Keratinocyte (primary cell): ENCODE results near the gene PPM1H. TPM values are rescaled to one million over a fixed set of nuclear protein-coding genes. Genes with fewer than 3 reads are reported as not detected.

Experiments
- DNase-seq: peaks from one replicate; pipeline ENCODE4 v3.0.0-alpha.2; 2011; ENCODE audit warnings: low read depth, missing footprints, low spot score
- FAIRE-seq: peaks from 2 replicates; lab custom pipeline; 2011; peaks lifted over from hg19 to GRCh38; lab: Jason Lieb, UNC
- H2AFZ ChIP-seq: 2 replicates; pipeline ENCODE4 v1.6.0; 2012; ENCODE audit warnings: low read length, control low read depth, inconsistent platforms; ENCODE audit not compliant: control insufficient read depth
- H3K27ac ChIP-seq: 2 replicates; pipeline ENCODE4 v1.5.1; 2011; ENCODE audit warnings: low read length; ENCODE audit not compliant: control insufficient read depth, insufficient read depth
- H3K27me3 ChIP-seq: 3 replicates; pipeline ENCODE4 v1.6.0; 2011; ENCODE audit warnings: low read length; ENCODE audit not compliant: control insufficient read depth, insufficient read depth; ENCODE audit errors: extremely low read depth
- H3K36me3 ChIP-seq, 2 experiments: 2 replicates in 1 of 2; 3 replicates in 1 of 2; pipeline ENCODE4 v1.5.1; 2011; ENCODE audit warnings: low read length in 2 of 2, mild to moderate bottlenecking in 1 of 2; ENCODE audit not compliant: control insufficient read depth in 2 of 2, insufficient read depth in 2 of 2; ENCODE audit errors: extremely low read depth in 1 of 2
- H3K4me1 ChIP-seq: 3 replicates; pipeline ENCODE4 v1.5.1; 2011; ENCODE audit warnings: low read length; ENCODE audit not compliant: control insufficient read depth, insufficient read depth; ENCODE audit errors: extremely low read depth
- H3K4me2 ChIP-seq: 3 replicates; pipeline ENCODE4 v1.6.0; 2011; ENCODE audit warnings: low read depth, low read length; ENCODE audit not compliant: control insufficient read depth, insufficient read depth; ENCODE audit errors: extremely low read depth
- H3K4me3 ChIP-seq, 3 experiments: fragments of 200-600 bp in 1 of 3; sonication (generic) in 1 of 3; 2 replicates in 2 of 3; 3 replicates in 1 of 3; pipeline ENCODE4 v1.5.1; 2011 to 2016; ENCODE audit warnings: low read length in 3 of 3, mild to moderate bottlenecking in 3 of 3, control low read depth in 2 of 3, inconsistent platforms in 1 of 3, low read depth in 1 of 3, mixed read lengths in 1 of 3, mixed run types in 1 of 3, moderate library complexity in 1 of 3; ENCODE audit not compliant: control insufficient read depth in 2 of 3, insufficient read depth in 2 of 3; ENCODE audit errors: extremely low read depth in 1 of 3
- H3K79me2 ChIP-seq: 2 replicates; pipeline ENCODE4 v1.6.0; 2012; ENCODE audit warnings: low read length; ENCODE audit not compliant: control insufficient read depth, insufficient read depth
- H3K9ac ChIP-seq: 3 replicates; pipeline ENCODE4 v1.6.0; 2011; ENCODE audit warnings: low read length; ENCODE audit not compliant: control insufficient read depth, insufficient read depth; ENCODE audit errors: extremely low read depth
- H3K9me1 ChIP-seq: 3 replicates; pipeline ENCODE4 v1.6.0; 2011; ENCODE audit warnings: low read length; ENCODE audit not compliant: control insufficient read depth, insufficient read depth; ENCODE audit errors: extremely low read depth
- H3K9me3 ChIP-seq: 2 replicates; pipeline ENCODE4 v1.5.1; 2012; ENCODE audit warnings: low read depth, low read length; ENCODE audit not compliant: control insufficient read depth
- H4K20me1 ChIP-seq: 3 replicates; pipeline ENCODE4 v1.6.0; 2011; ENCODE audit warnings: low read length; ENCODE audit not compliant: control insufficient read depth, insufficient read depth; ENCODE audit errors: extremely low read depth
- CTCF ChIP-seq, 3 experiments: IDR thresholded peaks in 1 of 3; conservative IDR thresholded peaks in 1 of 3; optimal IDR thresholded peaks in 1 of 3; 2 replicates in 2 of 3; 3 replicates in 1 of 3; pipeline versions ENCODE3 to v1.5.1; 2011; ENCODE audit warnings: low read length in 3 of 3, mild to moderate bottlenecking in 3 of 3, moderate library complexity in 2 of 3, control low read depth in 1 of 3, inconsistent platforms in 1 of 3; ENCODE audit not compliant: insufficient read depth in 2 of 3; ENCODE audit errors: extremely low read depth in 1 of 3
- EZH2 ChIP-seq: IDR thresholded peaks from one replicate; pipeline ENCODE4 v1.6.1; 2012; ENCODE audit warnings: inconsistent platforms, mild to moderate bottlenecking, low read length, moderate library complexity
- dilution Hi-C: fragments of 300-500 bp; cut with MboI; formaldehyde crosslinking; loops from one replicate; pipeline ENCODE4 v1.7.0; 2020; ENCODE audit warnings: low sequenced_read_pairs; ENCODE audit not compliant: extremely low pct_ligation_motif_present
- polyA plus RNA-seq, 5 experiments: library from polyadenylated mRNA; depleted of rRNA in 3 of 5; stranded (reverse) in 3 of 5; stranded (forward) in 1 of 5; unstranded in 1 of 5; fragments of >200 nt; gene quantifications; 1 replicate in 1 of 5; 2 replicates in 3 of 5; 3 replicates in 1 of 5; pipeline versions ENCODE4 v1.2.1 to v1.2.3, GENCODE V29; 2011 to 2012; ENCODE audit warnings: missing spikeins in 2 of 5, low read depth in 1 of 5, low replicate concordance in 1 of 5

Gene PPM1H
- polyA plus RNA-seq, 1 donor (not counting 4 experiments of a cell fraction or from before 2014, with no cell fraction given) = 0.09 TPM

- Histone ChIP-seq H3K4me3 (peak overlapping the region; percentile 33 to 70 (median 63)), H2AFZ (peak overlapping the region; percentile 80), H3K4me1 (peaks cover 21% of the 10 kb centered on the region), H3K4me2 (peak overlapping the region; percentile 81), H3K9me3 (no peaks in the 10 kb centered on the region), H3K9ac (peak overlapping the region; percentile 56), H4K20me1 (no peaks in the 10 kb centered on the region), H3K36me3 (no peaks in the 10 kb centered on the region), H3K79me2 (no peaks in the 10 kb centered on the region), H3K9me1 (no peaks in the 10 kb centered on the region), H3K27ac (no peak overlapping the region), H3K27me3 (no peaks in the 10 kb centered on the region)
- DNase-seq (no peak), FAIRE-seq (peak; percentile 39)
- dilution Hi-C loops = no loop called here
- TF ChIP-seq EZH2 (no peak), CTCF (optimal IDR thresholded peaks at IDR 0.05 in 1 of 3, IDR thresholded peaks at IDR 0.05 in 1 of 3, conservative IDR thresholded peaks at IDR 0.05 in 1 of 3; ENCODE audit: extremely low read depth in 1 of 3, insufficient read depth in 2 of 3, low read length in 3 of 3) (no peak)
Measured at GRCh38 chr12:62632411-62632918, 302.5 kb downstream of the PPM1H start.

- H3K36me3 ChIP-seq = no peaks in the 10 kb centered on the region
- no peak overlapping the region for H3K27ac ChIP-seq
- DNase-seq (no peak), FAIRE-seq (peak; percentile 44)
- no peaks in the 10 kb centered on the region for H3K9me3 ChIP-seq
- H3K9ac ChIP-seq = peak overlapping the region; percentile 56
- H3K79me2 ChIP-seq = no peaks in the 10 kb centered on the region
- H3K27me3 ChIP-seq = no peaks in the 10 kb centered on the region
- dilution Hi-C loops = no loop called here
- no peak for TF ChIP-seq EZH2
- TF ChIP-seq CTCF (optimal IDR thresholded peaks at IDR 0.05 in 1 of 3, IDR thresholded peaks at IDR 0.05 in 1 of 3, conservative IDR thresholded peaks at IDR 0.05 in 1 of 3; ENCODE audit: extremely low read depth in 1 of 3, insufficient read depth in 2 of 3, low read length in 3 of 3) = peak; percentile 38 to 67 (median 48)
- peak overlapping the region; percentile 33 to 70 (median 63) for H3K4me3 ChIP-seq
- H3K4me2 ChIP-seq = peak overlapping the region; percentile 81
- H3K9me1 ChIP-seq = no peaks in the 10 kb centered on the region
- no peaks in the 10 kb centered on the region for H4K20me1 ChIP-seq
- H3K4me1 ChIP-seq = peaks cover 21% of the 10 kb centered on the region
- H2AFZ ChIP-seq = peak overlapping the region; percentile 80
Measured at GRCh38 chr12:62631471-62632410, 303.2 kb downstream of the PPM1H start.
